Hepatocyte (in vitro differentiated cells): ENCODE measurements around the gene KIFC1.

Source experiments
- CTCF ChIP-seq: fragments of 200-600 bp; sonication (generic); IDR thresholded peaks from 2 replicates; pipeline ENCODE4 v1.5.1; 2016; ENCODE audit warnings: antibody characterized with exemption, mild to moderate bottlenecking; ENCODE audit not compliant: poor library complexity
- EZH2phosphoT487 ChIP-seq: fragments of 200-600 bp; sonication (generic); IDR thresholded peaks from one replicate; pipeline ENCODE4 v1.6.1; 2018; ENCODE audit warnings: antibody characterized with exemption, mild to moderate bottlenecking, low read depth, moderate library complexity; ENCODE audit not compliant: unreplicated experiment, severe bottlenecking

DNA sequence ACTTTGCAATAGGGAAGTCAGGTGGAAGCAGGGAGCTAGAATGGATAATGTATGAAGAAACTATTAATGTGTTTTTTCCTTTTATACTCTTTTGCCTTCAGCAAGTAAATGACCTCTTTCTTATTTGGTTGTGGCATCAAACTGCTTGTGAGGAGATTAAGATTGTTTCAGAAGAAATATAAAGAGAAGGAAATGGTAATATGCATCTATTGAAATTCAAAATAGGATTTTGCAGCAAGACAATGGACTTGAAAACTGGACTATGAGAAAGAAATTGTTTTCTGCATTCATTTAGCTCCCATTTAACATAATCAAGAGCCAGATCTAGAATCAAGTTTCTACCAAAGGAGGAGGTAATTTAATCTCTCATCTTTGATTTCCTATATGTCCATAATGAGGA, 32.3 kb upstream of the KIFC1 start:
- TF ChIP-seq CTCF (no peak), EZH2phosphoT487 (no peak)
